HG02610 (cell line): ENCODE measurements around the gene CCDC144A.
"Not testable (repeated sequence)": the region's sequence is repeated elsewhere in the genome, so short reads cannot be mapped to it uniquely, and the experiment has no call there.

Experiments
- ATAC-seq: cut with Tn5 transposase; IDR thresholded peaks from one replicate; pipeline ENCODE4 v1.9.1; 2021; ENCODE audit warnings: mild to moderate bottlenecking, moderate library complexity; ENCODE audit not compliant: unreplicated experiment

Gene CCDC144A

GRCh38 chr17:16689731-16690281 is at the start of gene CCDC144A:
TSS of gene CCDC144A (plus strand) at chr17:16690241. CDS start at chr17:16690401, 160 bp downstream.
- ATAC-seq: not testable (repeated sequence)

- no peak for ATAC-seq
Measured at GRCh38 chr17:16649585-16649984, 40.5 kb upstream of the CCDC144A start.

GRCh38 chr17:16652252-16652651 is 37.8 kb upstream of the CCDC144A start:
- ATAC-seq: no peak

- no peak for ATAC-seq
Measured at GRCh38 chr17:16652847-16653366, 37.1 kb upstream of the CCDC144A start.

- peak; percentile 86 for ATAC-seq
Measured at GRCh38 chr17:16653367-16654041, 36.5 kb upstream of the CCDC144A start, which contains the start of gene ZNF624. TSS of gene ZNF624 (minus strand) at chr17:16653850.

GRCh38 chr17:16661217-16661616 is 28.8 kb upstream of the CCDC144A start:
- ATAC-seq: no peak

GRCh38 chr17:16662936-16663335 is 27.1 kb upstream of the CCDC144A start:
- ATAC-seq: no peak

- not testable (repeated sequence) for ATAC-seq
Measured at GRCh38 chr17:16666553-16666906, 23.5 kb upstream of the CCDC144A start.

GRCh38 chr17:16666907-16667636 is 23.0 kb upstream of the CCDC144A start:
- not testable (repeated sequence) for ATAC-seq

GRCh38 chr17:16676676-16677268 is 13.3 kb upstream of the CCDC144A start:
- ATAC-seq: no peak

GRCh38 chr17:16683290-16684138 is 6.5 kb upstream of the CCDC144A start:
- ATAC-seq: not testable (repeated sequence)

- not testable (repeated sequence) for ATAC-seq
Measured at GRCh38 chr17:16686019-16686418, 4.0 kb upstream of the CCDC144A start.

GRCh38 chr17:16687151-16687550 is 2.9 kb upstream of the CCDC144A start:
- ATAC-seq: not testable (repeated sequence)

- ATAC-seq: not testable (repeated sequence)
Measured at GRCh38 chr17:16690447-16690846, 406 bp downstream of the CCDC144A start.

- not testable (repeated sequence) for ATAC-seq
Measured at GRCh38 chr17:16697603-16698002, 7.6 kb downstream of the CCDC144A start.

GRCh38 chr17:16745492-16746203 is 55.6 kb downstream of the CCDC144A start:
- ATAC-seq: not testable (repeated sequence)

- not testable (repeated sequence) for ATAC-seq
Measured at GRCh38 chr17:16746571-16746970, 56.5 kb downstream of the CCDC144A start.

- not testable (repeated sequence) for ATAC-seq
Measured at GRCh38 chr17:16750515-16750914, 60.5 kb downstream of the CCDC144A start.

GRCh38 chr17:16751224-16751923 is 61.3 kb downstream of the CCDC144A start:
- not testable (repeated sequence) for ATAC-seq
